HepG2 (cell line): ENCODE measurements around the gene NUAK1. TPM values are rescaled to one million over a fixed set of nuclear protein-coding genes. Genes with fewer than 3 reads are reported as not detected.

ENCODE experiments used
- ATAC-seq: fragments of 200-7000 bp; cut with Tn5 transposase; 3 replicates; pipeline ENCODE4 v1.9.1; 2020; ENCODE audit warnings: mild to moderate bottlenecking, moderate library complexity
- BruUV-seq: library from RNA; stranded (reverse); fragments of 400-500 nt; replicated peaks from 2 replicates; lab custom pipeline; 2021; lab: Mats Ljungman, UMichigan
- CTCF ChIA-PET: fragments of 300-600 bp; formaldehyde crosslinking; extraction: SDS; loops from one replicate; lab custom pipeline; 2021; ENCODE audit warnings: low total read pairs, inconsistent platforms, low intra/inter-chr PET ratio; lab: Yijun Ruan, JAX
- POLR2A ChIA-PET: fragments of 350-600 bp; sonication (Branson Sonifier 250); formaldehyde crosslinking; loops from one replicate; lab custom pipeline; 2020; ENCODE audit warnings: antibody characterized with exemption, inconsistent platforms; lab: Yijun Ruan, JAX
- DNase-seq: peaks from one replicate; pipeline ENCODE4 v3.0.0-alpha.2; 2015; ENCODE audit warnings: low spot score
- FAIRE-seq: peaks from 3 replicates; lab custom pipeline; 2011; peaks lifted over from hg19 to GRCh38; lab: Jason Lieb, UNC
- H2AFZ ChIP-seq: one replicate; pipeline ENCODE4 v1.6.1; 2011; ENCODE audit warnings: low read length, inconsistent platforms
- H3K27ac ChIP-seq: fragments of 300-600 bp; 3 replicates; pipeline ENCODE4 v1.8.0; 2011; ENCODE audit warnings: mixed run types, mild to moderate bottlenecking, mixed read lengths, low read length, inconsistent platforms; ENCODE audit not compliant: insufficient read depth; ENCODE audit errors: extremely low read length
- H3K27me3 ChIP-seq, 2 experiments: fragments of 200-600 bp in 1 of 2; 2 replicates in 1 of 2; 3 replicates in 1 of 2; pipeline versions ENCODE4 v1.6.0 to v1.8.0; 2011; ENCODE audit warnings: low read length in 2 of 2, mild to moderate bottlenecking in 2 of 2, moderate library complexity in 2 of 2, inconsistent platforms in 1 of 2; ENCODE audit not compliant: insufficient read depth in 2 of 2, control insufficient read depth in 1 of 2
- H3K36me3 ChIP-seq, 2 experiments: fragments of 200-600 bp in 1 of 2; replicated peaks in 1 of 2; 2 replicates in 1 of 2; 3 replicates in 1 of 2; pipeline versions ENCODE4 v1.5.1 to v1.8.0; 2011; ENCODE audit warnings: low read length in 2 of 2, inconsistent platforms in 1 of 2; ENCODE audit not compliant: insufficient read depth in 2 of 2, control insufficient read depth in 1 of 2
- H3K4me1 ChIP-seq: 2 replicates; pipeline ENCODE4 v1.5.1; 2012; ENCODE audit warnings: low read length, inconsistent platforms; ENCODE audit not compliant: insufficient read depth
- H3K4me2 ChIP-seq: 2 replicates; pipeline ENCODE4 v1.6.0; 2011; ENCODE audit warnings: low read depth, low read length, inconsistent platforms
- H3K4me3 ChIP-seq, 3 experiments: fragments of 200-600 bp in 1 of 3; sonication (generic), shearing (Covaris generic) in 1 of 3; replicated peaks in 1 of 3; 2 replicates each; pipeline ENCODE4 v1.5.1; 2011 to 2016; ENCODE audit warnings: low read length in 3 of 3, inconsistent platforms in 2 of 3, low read depth in 2 of 3, mild to moderate bottlenecking in 2 of 3, control low read depth in 1 of 3, mixed read lengths in 1 of 3; ENCODE audit not compliant: insufficient read depth in 1 of 3
- H3K79me2 ChIP-seq: one replicate; pipeline ENCODE4 v1.6.1; 2011; ENCODE audit warnings: low read length, inconsistent platforms; ENCODE audit not compliant: insufficient read depth
- H3K9ac ChIP-seq: 2 replicates; pipeline ENCODE4 v1.6.0; 2011; ENCODE audit warnings: mild to moderate bottlenecking, low read depth, low read length, inconsistent platforms; ENCODE audit not compliant: insufficient read depth
- H3K9me3 ChIP-seq: 2 replicates; pipeline ENCODE4 v1.5.1; 2012; ENCODE audit warnings: mild to moderate bottlenecking, low read length
- H4K20me1 ChIP-seq: 2 replicates; pipeline ENCODE4 v1.6.0; 2011; ENCODE audit warnings: inconsistent platforms, mild to moderate bottlenecking, low read length, moderate library complexity; ENCODE audit not compliant: insufficient read depth
- ARNT ChIP-seq: fragments of 450-650 bp; IDR thresholded peaks from 2 replicates; pipeline ENCODE4 v1.6.1; 2017
- EHMT2 ChIP-seq: fragments of 200-600 bp; sonication (generic); IDR thresholded peaks from 2 replicates; pipeline ENCODE4 v1.7.0; 2017; ENCODE audit warnings: antibody characterized with exemption, low read depth, low read length, borderline replicate concordance
- NCOA5 ChIP-seq: sonication (generic); formaldehyde crosslinking; IDR thresholded peaks from 2 replicates; pipeline ENCODE4 v1.4.0; 2020; ENCODE audit warnings: missing genetic modification reagents
- SMYD3 ChIP-seq: sonication (generic); formaldehyde crosslinking; IDR thresholded peaks from 2 replicates; pipeline ENCODE4 v1.8.1; 2023; ENCODE audit warnings: mild to moderate bottlenecking, missing genetic modification reagents
- TBX2 ChIP-seq: sonication (generic); formaldehyde crosslinking; IDR thresholded peaks from 2 replicates; pipeline ENCODE4 v1.5.0; 2020; ENCODE audit warnings: missing genetic modification reagents, mild to moderate bottlenecking, borderline replicate concordance
- TFE3 ChIP-seq: IDR thresholded peaks from 2 replicates; pipeline ENCODE4 v1.6.1; 2016
- THAP9 ChIP-seq: sonication (generic); formaldehyde crosslinking; IDR thresholded peaks from 2 replicates; pipeline ENCODE4; 2020; ENCODE audit warnings: missing genetic modification reagents, mild to moderate bottlenecking, borderline replicate concordance
- ZIK1 ChIP-seq: sonication (generic); formaldehyde crosslinking; IDR thresholded peaks from 2 replicates; pipeline ENCODE4 v1.5.0; 2020; ENCODE audit warnings: mild to moderate bottlenecking, low read depth, missing genetic modification reagents, borderline replicate concordance
- ZNF335 ChIP-seq: sonication (generic); formaldehyde crosslinking; IDR thresholded peaks from 2 replicates; pipeline ENCODE4 v1.4.0; 2020; ENCODE audit warnings: missing genetic modification reagents
- ZNF704 ChIP-seq: sonication (generic); formaldehyde crosslinking; IDR thresholded peaks from 2 replicates; pipeline ENCODE4 v1.8.1; 2023; ENCODE audit warnings: mild to moderate bottlenecking, inconsistent platforms, moderate library complexity, missing genetic modification reagents, borderline replicate concordance
- WGBS: methylation state at CpG from one replicate; pipeline ENCODE4 v1.1.6; 2017; ENCODE audit warnings: low lambda C conversion rate; 5-methylcytosine and 5-hydroxymethylcytosine counted together
- in situ Hi-C: cut with HindIII; loops from 2 replicates; pipeline ENCODE4 v1.10.0; 2017; ENCODE audit warnings: low pct_unique_long_range_greater_than_20kb; ENCODE audit not compliant: extremely low pct_ligation_motif_present
- intact Hi-C: fragments of 100-400 bp; cut with micrococcal nuclease; formaldehyde crosslinking; loops from one replicate; pipeline ENCODE4 v1.10.0; 2022; ENCODE audit not compliant: unreplicated experiment
- polyA plus RNA-seq, 8 experiments: library from polyadenylated mRNA; depleted of rRNA in 3 of 8; stranded (reverse) in 7 of 8; unstranded in 1 of 8; fragments of >200 nt; fragmentation: Illumina TruSeq in 4 of 8; extraction: Trizol in 4 of 8; gene quantifications; 2 replicates each; pipeline versions ENCODE4 v1.2.1 to v1.2.3, GENCODE V29; 2011 to 2016; ENCODE audit warnings: low read depth in 4 of 8, missing spikeins in 1 of 8, mixed read lengths in 1 of 8; ENCODE audit not compliant: insufficient read depth in 1 of 8
- total RNA-seq, 5 experiments: library from RNA; depleted of rRNA; stranded (reverse); fragments of >200 nt; fragmentation: Illumina TruSeq; extraction: Trizol; gene quantifications; 2 replicates each; pipeline ENCODE4 v1.2.3, GENCODE V29; 2016; ENCODE audit warnings: low read depth in 1 of 5
- TF ChIP-seq, protein P1 (sequence below): sonication (generic); formaldehyde crosslinking; conservative IDR thresholded peaks from 2 replicates; pipeline ENCODE4 v1.8.0; 2022; ENCODE audit warnings: missing genetic modification reagents
- TF ChIP-seq, protein P2 (sequence below): sonication (generic); formaldehyde crosslinking; IDR thresholded peaks from 2 replicates; pipeline ENCODE4 v1.5.1; 2020; ENCODE audit warnings: mild to moderate bottlenecking, moderate library complexity, missing genetic modification reagents

Gene NUAK1
- total and polyA plus RNA-seq, 2 of the 13 experiments (the other 11 are each of a cell fraction or from before 2014, with no cell fraction given) = 1.7 to 1.9 TPM

- ChIA-PET CTCF (no interaction called here), POLR2A (interaction anchor here (1.6 to 1.8 kb wide), 2 partner anchors 10 to 21 kb away, joined by 3 to 5 read pairs; no protein-coding TSS in a partner anchor)
- H3K9ac ChIP-seq = no peak overlapping the region
- H3K4me2 ChIP-seq = no peak overlapping the region
- no peaks in the 10 kb centered on the region for H3K27me3 ChIP-seq
- peaks cover 4% of the 10 kb centered on the region for H3K79me2 ChIP-seq
- H3K4me1 ChIP-seq = peaks cover 81% of the 10 kb centered on the region
- no peaks in the 10 kb centered on the region for H3K9me3 ChIP-seq
- intact Hi-C loops = no loop called here
- no peak overlapping the region for H3K27ac ChIP-seq
- H3K36me3 ChIP-seq = no peaks in the 10 kb centered on the region
- no peak for ATAC-seq
- no peak overlapping the region for H3K4me3 ChIP-seq
- H2AFZ ChIP-seq = no peak overlapping the region
- 99% methylated on average over 7 of the region's 8 CpGs for WGBS
- no TSS peak for BruUV-seq
- FAIRE-seq = no peak
- in situ Hi-C loops = no loop called here
- TF ChIP-seq ZIK1 (CRISPR knock-in tag) (no peak), EHMT2 (no peak), ARNT (no peak), TBX2 (CRISPR knock-in tag) (no peak), NCOA5 (CRISPR knock-in tag) (no peak), TFE3 (CRISPR knock-in tag) (no peak), ZNF335 (CRISPR knock-in tag) (no peak), ZNF704 (no peak), THAP9 (CRISPR knock-in tag) (no peak), SMYD3 (CRISPR knock-in tag) (no peak)
- TF ChIP-seq, protein P1, sequence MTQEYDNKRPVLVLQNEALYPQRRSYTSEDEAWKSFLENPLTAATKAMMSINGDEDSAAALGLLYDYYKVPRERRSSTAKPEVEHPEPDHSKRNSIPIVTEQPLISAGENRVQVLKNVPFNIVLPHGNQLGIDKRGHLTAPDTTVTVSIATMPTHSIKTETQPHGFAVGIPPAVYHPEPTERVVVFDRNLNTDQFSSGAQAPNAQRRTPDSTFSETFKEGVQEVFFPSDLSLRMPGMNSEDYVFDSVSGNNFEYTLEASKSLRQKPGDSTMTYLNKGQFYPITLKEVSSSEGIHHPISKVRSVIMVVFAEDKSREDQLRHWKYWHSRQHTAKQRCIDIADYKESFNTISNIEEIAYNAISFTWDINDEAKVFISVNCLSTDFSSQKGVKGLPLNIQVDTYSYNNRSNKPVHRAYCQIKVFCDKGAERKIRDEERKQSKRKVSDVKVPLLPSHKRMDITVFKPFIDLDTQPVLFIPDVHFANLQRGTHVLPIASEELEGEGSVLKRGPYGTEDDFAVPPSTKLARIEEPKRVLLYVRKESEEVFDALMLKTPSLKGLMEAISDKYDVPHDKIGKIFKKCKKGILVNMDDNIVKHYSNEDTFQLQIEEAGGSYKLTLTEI = no peak
- TF ChIP-seq, protein P2, sequence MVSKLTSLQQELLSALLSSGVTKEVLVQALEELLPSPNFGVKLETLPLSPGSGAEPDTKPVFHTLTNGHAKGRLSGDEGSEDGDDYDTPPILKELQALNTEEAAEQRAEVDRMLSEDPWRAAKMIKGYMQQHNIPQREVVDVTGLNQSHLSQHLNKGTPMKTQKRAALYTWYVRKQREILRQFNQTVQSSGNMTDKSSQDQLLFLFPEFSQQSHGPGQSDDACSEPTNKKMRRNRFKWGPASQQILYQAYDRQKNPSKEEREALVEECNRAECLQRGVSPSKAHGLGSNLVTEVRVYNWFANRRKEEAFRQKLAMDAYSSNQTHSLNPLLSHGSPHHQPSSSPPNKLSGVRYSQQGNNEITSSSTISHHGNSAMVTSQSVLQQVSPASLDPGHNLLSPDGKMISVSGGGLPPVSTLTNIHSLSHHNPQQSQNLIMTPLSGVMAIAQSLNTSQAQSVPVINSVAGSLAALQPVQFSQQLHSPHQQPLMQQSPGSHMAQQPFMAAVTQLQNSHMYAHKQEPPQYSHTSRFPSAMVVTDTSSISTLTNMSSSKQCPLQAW (CRISPR knock-in tag) = no peak
- DNase-seq = no peak
- no peaks in the 10 kb centered on the region for H4K20me1 ChIP-seq
Measured at GRCh38 chr12:106118381-106119130, 20.2 kb downstream of the NUAK1 start.
